GM12865 (cell line): ENCODE data around the gene MRC1.

Experiments used
- DNase-seq: peaks from one replicate; pipeline ENCODE4 v3.0.0; 2010; ENCODE audit warnings: low read depth
- H3K4me3 ChIP-seq: 2 replicates; pipeline ENCODE4 v1.5.1; 2011; ENCODE audit warnings: mild to moderate bottlenecking, low read depth, low read length, control low read depth
- TF ChIP-seq, protein P1 (sequence below): IDR thresholded peaks from 2 replicates; pipeline ENCODE4 v1.5.1; 2011; ENCODE audit warnings: low read length, control low read depth, low read depth, inconsistent platforms; ENCODE audit not compliant: insufficient read depth; ENCODE audit errors: missing control alignments

MRC1 gene

DNA sequence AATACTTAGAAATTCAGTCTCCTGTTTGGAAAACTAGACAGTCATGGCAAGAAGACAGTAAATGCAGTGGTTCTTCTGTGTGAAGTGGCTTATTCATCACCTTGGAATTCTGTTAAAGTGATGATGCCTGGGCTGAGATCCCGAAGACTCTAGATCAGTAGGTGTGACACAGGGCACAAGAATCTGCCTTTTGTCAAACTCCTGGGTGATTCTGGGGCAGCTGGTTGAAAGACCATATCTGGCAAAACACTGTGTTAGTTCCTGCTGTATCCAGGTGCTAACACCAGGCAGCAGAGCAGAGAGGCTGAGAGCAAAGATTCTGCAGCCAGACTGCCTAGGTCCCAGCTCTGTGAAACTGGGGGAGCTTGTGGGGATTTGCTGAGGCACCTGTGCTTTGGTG lies 26.5 kb downstream of the MRC1 start:
- TF ChIP-seq, protein P1, sequence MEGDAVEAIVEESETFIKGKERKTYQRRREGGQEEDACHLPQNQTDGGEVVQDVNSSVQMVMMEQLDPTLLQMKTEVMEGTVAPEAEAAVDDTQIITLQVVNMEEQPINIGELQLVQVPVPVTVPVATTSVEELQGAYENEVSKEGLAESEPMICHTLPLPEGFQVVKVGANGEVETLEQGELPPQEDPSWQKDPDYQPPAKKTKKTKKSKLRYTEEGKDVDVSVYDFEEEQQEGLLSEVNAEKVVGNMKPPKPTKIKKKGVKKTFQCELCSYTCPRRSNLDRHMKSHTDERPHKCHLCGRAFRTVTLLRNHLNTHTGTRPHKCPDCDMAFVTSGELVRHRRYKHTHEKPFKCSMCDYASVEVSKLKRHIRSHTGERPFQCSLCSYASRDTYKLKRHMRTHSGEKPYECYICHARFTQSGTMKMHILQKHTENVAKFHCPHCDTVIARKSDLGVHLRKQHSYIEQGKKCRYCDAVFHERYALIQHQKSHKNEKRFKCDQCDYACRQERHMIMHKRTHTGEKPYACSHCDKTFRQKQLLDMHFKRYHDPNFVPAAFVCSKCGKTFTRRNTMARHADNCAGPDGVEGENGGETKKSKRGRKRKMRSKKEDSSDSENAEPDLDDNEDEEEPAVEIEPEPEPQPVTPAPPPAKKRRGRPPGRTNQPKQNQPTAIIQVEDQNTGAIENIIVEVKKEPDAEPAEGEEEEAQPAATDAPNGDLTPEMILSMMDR: no peak
- no peak overlapping the region for H3K4me3 ChIP-seq
- DNase-seq: no peak

DNA sequence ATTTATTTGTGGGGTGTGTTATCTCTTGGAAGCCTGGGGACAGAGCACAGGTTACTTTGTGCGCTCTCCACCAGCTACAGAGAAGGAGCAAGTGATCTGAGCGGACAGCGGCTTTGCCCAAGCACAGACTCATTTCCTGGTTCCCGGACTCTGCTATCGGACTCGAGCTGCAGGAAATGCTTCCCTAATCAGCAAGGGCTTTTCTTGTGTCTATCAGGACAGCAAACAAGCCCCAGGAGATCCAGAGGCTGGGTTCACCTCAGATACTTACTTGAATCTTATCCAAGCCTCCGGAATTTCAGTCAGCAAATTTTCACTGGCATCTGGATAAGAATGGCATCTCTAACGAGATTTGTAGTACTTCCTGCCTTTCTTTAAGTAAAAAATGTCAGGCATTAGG lies 27.8 kb downstream of the MRC1 start:
- H3K4me3 ChIP-seq: no peak overlapping the region
- no peak for DNase-seq
- TF ChIP-seq, protein P1: no peak

DNA sequence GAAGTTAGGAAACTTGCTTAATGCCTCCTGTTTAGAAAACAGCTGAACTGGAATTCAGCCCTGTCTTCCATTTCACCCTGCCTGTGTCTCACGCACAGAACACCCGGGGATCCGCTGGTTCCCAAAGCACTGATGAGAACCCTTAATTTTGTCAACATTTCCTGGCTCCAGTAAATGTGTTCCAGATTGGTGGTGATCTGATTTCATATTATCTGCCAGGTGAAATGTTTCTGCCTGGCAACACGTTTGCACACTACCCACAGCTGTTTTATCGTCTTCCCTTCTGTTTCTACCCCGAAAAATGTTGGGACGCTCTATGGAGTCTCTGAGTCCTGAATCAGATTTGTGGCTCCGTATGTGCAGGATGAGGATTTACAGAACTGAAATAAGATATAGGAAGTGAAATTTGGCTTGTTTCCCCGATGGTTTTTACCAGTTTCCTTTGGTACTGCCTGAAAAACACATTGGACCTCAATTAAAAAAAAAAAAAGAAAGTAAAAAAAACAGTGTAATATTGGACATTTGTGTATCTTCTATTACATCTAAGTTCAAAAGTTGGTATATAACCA lies 29.0 kb downstream of the MRC1 start:
- no peak overlapping the region for H3K4me3 ChIP-seq
- no peak for DNase-seq
- TF ChIP-seq, protein P1: no peak

DNA sequence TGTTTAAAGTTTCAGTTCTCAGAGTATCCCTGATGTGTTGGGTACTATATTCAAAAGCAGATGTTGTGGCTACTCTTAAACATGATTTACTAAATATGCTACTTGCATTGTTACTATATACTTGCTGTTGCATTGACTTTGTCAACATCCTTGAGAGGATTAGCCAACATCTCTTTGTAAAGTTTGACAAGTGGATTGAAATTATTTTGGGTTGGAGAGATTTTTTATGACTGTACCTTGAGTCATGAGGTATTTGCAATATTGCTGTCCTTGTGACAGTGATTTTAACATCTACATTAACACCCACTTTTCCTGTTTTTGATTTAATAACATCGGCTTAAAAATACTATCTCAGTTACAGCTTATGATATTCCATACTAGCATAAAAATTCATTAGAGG lies 31.9 kb downstream of the MRC1 start:
- DNase-seq: no peak

DNA sequence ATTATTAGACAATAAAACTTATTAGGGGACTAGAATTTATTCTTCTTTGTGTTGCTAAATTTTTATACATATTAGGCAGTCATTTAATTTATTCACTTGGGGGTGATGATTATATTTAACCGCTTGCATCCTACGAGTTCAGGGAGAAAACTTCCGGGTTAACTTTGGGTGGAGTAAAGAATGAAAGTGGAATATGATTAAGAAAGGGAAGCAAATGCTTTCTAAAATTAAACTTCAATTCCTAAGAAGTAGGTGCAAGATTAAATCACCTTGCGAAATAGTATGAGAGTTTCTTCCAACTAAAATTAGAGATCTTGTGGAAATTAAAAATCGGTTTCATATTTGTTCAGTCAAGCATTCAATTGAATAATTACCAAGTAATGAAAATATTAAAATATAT lies 33.5 kb downstream of the MRC1 start:
- no peak overlapping the region for H3K4me3 ChIP-seq
- DNase-seq: no peak
- TF ChIP-seq, protein P1: no peak

More for the DNA sequence above, 31.9 kb downstream of the MRC1 start:
- no peak overlapping the region for H3K4me3 ChIP-seq
- TF ChIP-seq, protein P1: no peak

DNA sequence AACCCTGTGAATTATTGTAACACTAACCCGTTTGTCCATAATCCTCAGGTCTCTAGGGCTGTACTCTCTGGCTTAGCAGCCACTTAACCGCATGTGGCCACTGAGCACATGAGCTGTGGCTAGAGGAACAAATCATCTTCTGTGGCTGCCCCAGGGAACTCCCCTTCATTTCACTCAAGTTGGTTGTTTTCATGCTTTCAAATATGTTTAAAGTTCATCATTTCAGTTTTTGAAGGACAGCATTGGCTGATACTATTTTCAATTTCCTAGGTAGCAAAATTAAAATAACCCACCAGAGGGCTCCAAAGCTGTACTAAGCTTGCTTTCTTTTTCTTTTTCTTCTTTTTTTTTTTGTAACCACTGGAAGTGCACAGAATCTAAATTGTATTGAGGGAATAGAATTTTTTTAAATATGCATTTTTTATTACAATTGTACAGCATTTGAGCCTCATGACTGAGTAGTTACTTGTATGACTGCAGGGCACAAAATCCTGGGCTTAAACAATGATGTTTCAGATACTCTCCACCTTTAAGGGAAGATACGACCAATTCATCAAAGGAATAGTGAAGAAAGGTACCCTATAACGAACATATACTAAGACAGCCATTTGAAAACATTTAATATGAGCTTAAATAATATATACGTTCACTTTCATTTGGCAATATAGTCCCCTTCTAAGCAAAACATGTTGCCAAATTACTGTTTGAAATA lies 38.6 kb downstream of the MRC1 start:
- H3K4me3 ChIP-seq: no peak overlapping the region
- DNase-seq: no peak
- TF ChIP-seq, protein P1: no peak

DNA sequence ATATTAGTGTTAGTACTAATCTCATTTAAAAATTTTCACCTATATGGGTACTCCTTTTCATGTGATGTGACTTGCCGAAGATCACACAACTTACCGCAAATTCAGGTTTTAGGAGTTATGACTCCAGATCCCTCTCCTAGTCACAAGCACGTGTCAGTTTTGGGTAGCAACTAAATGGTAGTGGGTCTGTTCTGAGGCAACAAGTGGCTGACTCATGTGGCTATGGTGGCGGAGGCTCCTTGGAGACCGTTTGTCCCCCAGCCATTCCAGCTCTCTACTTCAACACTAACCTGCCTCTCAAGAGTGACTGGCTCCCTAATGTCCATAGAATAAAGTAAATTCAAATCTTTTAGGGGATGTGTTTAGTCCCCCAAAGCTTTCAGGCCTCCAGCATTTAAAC lies 39.5 kb downstream of the MRC1 start:
- TF ChIP-seq, protein P1: no peak
- H3K4me3 ChIP-seq: no peak overlapping the region
- no peak for DNase-seq
